Stimulated activated CD4-positive, alpha-beta T cell treated with anti-CD3 and anti-CD28 coated beads, TNF-alpha, amount 100 ng/mL, for 1 hour (primary cell): ENCODE data around the gene EPN1.

ENCODE experiments used
- DNase-seq, 3 donors: peaks; one replicate each; pipeline ENCODE4 v3.0.0-alpha.2; 2020; ENCODE audit warnings: low read depth in 3 of 3, low spot score in 1 of 3

The EPN1 gene

GRCh38 chr19:55660404-55660803 is 14.6 kb upstream of the EPN1 start:
- DNase-seq = no peak

GRCh38 chr19:55660991-55661390 is 14.0 kb upstream of the EPN1 start:
- DNase-seq = no peak

- no peak for DNase-seq
Observed at GRCh38 chr19:55661826-55662225, 13.2 kb upstream of the EPN1 start.

GRCh38 chr19:55663846-55664536 is 11.0 kb upstream of the EPN1 start:
- DNase-seq = no peak

GRCh38 chr19:55666343-55667005 is 8.6 kb upstream of the EPN1 start:
- DNase-seq = no peak

- DNase-seq = no peak
Observed at GRCh38 chr19:55667006-55667381, 8.0 kb upstream of the EPN1 start.

GRCh38 chr19:55667511-55667910 is 7.5 kb upstream of the EPN1 start:
- no peak for DNase-seq

GRCh38 chr19:55667958-55668357 is 7.1 kb upstream of the EPN1 start:
- DNase-seq = no peak

GRCh38 chr19:55668603-55669348 is 6.2 kb upstream of the EPN1 start:
- DNase-seq = no peak

- no peak for DNase-seq
Observed at GRCh38 chr19:55669418-55670279, 5.4 kb upstream of the EPN1 start.

- no peak for DNase-seq
Observed at GRCh38 chr19:55670280-55671053, 4.6 kb upstream of the EPN1 start.

GRCh38 chr19:55671054-55671378 is 4.0 kb upstream of the EPN1 start:
- DNase-seq = no peak

- no peak for DNase-seq
Observed at GRCh38 chr19:55672418-55672817, 2.6 kb upstream of the EPN1 start.

- DNase-seq = no peak
Observed at GRCh38 chr19:55673465-55673864, 1.6 kb upstream of the EPN1 start.

- no peak for DNase-seq
Observed at GRCh38 chr19:55673889-55674288, 1.1 kb upstream of the EPN1 start.

- no peak for DNase-seq
Observed at GRCh38 chr19:55674459-55674840, 576 bp upstream of the EPN1 start.

GRCh38 chr19:55675661-55676354 is 782 bp downstream of the EPN1 start:
- DNase-seq = no peak

- DNase-seq = no peak
Observed at GRCh38 chr19:55676383-55676782, 1.4 kb downstream of the EPN1 start.

GRCh38 chr19:55676889-55677505 is 2.0 kb downstream of the EPN1 start:
- no peak for DNase-seq

GRCh38 chr19:55677572-55678028 is 2.6 kb downstream of the EPN1 start:
- no peak for DNase-seq
